Activated naive CD8-positive, alpha-beta T cell treated with anti-CD3 and anti-CD28 coated beads, Interleukin-2, amount 50 U/mL, for 16 hours (primary cell): ENCODE measurements around the gene CDH10.

Experiments used
- DNase-seq: peaks from one replicate; pipeline ENCODE4 v3.0.0-alpha.2; 2020; ENCODE audit warnings: low read depth, low spot score

Gene CDH10

DNA sequence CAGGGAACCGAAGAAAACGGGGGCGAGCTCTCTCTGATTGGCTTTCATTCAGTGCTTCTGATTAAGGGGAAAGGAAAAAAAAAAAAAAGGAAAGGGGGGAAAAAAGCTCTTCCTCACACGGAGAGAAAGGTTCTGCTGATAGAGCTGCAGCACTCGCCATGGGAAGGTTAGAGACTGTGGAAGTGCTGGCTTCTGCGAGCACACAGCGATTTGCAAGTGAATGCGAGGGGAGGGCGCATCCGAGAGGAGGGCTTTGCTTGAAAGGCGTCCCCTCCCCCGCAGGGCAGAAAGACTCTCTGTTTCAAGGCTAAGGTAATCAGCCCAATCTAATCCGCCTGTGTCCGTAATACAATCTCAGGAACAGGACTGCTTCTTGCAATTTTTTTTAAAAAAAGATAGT lies at the start of gene CDH10:
Gene CDH10, minus strand, starts transcription at position 218 of the 400 bp plus-strand sequence. CDS start 51,488 bp downstream, outside the sequence.
- no peak for DNase-seq

GRCh38 chr5:24693609-24694008 lies 48.8 kb upstream of the CDH10 start:
- no peak for DNase-seq

GRCh38 chr5:24691074-24691473 lies 46.3 kb upstream of the CDH10 start:
- no peak for DNase-seq

DNA sequence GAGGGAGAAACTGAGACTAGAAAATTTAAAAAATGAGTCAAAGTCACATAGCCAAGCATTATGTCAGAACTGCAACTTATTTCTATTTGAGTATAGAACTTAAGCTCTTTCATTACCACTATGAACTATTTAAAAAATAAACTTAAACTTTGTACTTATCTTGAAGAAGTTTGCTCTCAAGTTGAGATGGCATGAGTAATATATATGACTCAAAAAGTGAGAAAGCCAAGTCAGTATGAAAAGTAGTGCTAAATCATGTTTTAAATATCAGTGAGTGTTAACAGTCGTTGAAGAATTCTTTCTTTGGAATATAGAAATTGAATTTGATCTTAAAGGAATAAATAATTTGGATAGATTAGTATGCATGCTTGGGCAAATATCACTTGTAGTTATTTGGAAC lies 36.3 kb upstream of the CDH10 start:
- DNase-seq: no peak

DNA sequence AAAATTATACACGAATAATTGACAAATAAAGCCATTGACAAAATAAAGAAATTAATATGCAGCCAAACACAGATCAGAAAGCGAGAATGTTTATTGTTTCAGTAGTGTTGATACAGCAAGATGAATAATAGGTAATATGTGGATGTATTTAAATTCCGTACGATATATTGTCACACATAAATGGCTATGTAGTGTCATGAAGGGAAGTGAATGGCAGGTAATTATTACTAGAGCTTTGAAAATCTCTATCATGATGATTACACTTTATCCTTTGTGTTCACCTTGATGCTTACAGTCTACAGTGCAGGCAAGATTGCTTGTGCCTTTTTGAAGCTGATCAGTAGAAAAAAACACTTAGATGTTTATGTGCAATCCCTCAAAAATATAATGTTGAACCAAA lies 23.3 kb upstream of the CDH10 start:
- no peak for DNase-seq

- no peak for DNase-seq
These were observed 4.8 kb upstream of the CDH10 start for GRCh38 chr5:24649531-24649930.

DNA sequence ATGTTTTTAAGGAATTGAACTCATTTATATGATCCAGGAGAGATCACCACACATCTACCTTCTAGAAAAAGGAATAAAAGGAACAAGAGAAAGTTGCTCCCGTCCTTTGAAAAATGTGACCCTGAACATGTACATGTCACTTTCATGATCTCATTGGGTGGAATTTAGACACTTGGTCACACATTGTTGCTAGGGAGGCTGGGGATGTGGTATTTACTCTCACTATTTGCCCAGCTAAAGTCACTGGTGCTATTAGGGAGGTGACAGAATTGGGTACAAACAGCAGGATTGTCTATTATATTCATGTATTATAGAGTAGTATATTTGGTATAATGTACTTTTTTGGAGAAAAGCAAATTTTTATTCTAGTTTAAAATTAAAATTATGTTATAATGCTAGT lies 2.1 kb upstream of the CDH10 start:
- DNase-seq: no peak

DNA sequence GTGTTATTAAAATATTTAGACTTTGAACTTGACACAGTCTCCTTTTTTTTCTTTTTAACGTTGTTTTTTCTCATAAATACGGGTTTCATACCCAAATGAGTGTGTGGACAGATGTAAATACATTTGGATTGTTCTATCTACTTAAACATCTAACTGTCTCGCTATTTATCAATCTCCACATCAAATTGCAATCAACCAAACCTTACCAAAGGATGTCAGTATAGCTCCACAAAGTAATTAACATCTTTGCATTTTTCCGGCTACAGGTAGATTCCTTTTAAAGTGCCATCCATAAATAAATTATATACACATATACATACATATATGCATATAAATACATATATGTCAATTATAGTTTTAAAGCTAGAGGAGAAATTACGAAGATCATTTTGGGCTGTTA lies 705 bp upstream of the CDH10 start:
- DNase-seq: no peak

DNA sequence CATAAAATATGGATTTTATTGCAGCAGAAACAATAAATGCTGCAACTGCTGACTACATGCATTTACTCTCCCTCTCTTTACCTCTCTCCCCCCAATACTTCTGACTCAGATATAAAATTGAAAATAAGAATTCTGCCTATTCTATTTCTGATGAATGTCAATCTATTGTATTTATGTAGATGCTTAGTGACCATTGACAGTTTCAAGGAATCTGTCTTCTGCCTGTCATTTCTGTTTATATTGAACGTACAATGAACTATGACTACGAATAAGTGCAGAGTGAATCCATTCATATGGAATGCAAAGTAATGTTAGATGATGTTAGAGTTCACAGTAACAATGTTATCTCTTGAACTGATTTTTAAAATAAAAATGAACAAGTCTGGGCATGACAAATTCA lies 898 bp downstream of the CDH10 start:
- DNase-seq: no peak

GRCh38 chr5:24643156-24643555 lies 1.6 kb downstream of the CDH10 start:
- DNase-seq: no peak

DNA sequence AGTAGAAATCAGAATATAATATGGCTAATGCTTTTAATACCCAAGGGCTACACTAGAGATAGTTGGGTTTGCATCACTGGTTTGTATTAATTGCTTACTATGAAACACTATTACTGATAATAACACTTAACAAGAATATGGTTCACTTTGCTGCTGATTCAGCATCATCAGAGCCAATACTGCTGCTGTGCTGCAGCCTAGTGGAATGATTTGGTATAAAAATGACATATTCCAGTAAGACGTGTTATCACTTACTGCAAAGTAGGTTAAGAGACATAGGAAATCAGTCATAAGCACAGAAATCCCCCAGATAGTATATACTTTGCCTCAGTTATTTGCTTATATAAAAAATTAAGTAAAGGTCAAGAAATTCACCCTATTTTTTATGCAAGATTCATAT lies 2.8 kb downstream of the CDH10 start:
- DNase-seq: no peak

- no peak for DNase-seq
These were observed 9.6 kb downstream of the CDH10 start for GRCh38 chr5:24635209-24635608.

GRCh38 chr5:24633715-24634325 lies 11.0 kb downstream of the CDH10 start:
- no peak for DNase-seq

DNA sequence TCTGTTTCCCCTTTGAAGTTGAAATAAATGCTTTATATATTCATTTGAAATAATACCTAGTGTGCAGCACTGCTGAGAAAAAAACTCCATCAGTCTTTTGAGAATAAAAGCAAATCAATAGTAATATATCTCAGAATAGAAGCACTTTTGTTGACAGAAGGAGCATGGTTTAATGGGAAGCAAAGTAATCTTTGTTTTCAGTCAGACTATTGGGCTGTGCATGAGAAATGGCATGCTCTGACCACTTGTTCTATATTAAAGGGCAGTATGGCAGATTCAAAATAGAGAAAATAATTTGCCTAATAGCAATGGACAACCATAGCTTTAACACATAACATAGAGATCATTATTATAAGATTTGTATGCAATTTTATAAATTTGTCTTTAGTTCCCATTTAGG lies 12.4 kb downstream of the CDH10 start:
- no peak for DNase-seq

- no peak for DNase-seq
These were observed 13.9 kb downstream of the CDH10 start for GRCh38 chr5:24630918-24631317.

DNA sequence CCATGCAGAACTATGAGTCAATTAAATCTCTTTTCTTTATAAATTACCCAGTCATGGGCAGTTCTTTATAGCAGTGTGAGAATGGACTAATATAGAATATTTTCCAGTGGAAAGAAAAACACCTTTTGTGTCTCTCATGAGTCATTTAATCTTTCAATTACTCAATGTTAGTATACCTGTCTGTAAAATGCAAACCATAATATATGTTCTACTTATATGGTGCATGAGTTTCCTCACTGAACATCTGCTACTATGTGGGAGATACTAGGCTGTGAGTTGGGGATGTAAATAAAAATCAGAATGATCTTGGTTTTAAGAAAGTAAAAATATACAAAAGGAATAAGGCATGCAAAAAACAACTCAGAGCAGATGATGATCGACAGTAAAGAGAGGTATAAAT lies 15.0 kb downstream of the CDH10 start:
- DNase-seq: no peak

DNA sequence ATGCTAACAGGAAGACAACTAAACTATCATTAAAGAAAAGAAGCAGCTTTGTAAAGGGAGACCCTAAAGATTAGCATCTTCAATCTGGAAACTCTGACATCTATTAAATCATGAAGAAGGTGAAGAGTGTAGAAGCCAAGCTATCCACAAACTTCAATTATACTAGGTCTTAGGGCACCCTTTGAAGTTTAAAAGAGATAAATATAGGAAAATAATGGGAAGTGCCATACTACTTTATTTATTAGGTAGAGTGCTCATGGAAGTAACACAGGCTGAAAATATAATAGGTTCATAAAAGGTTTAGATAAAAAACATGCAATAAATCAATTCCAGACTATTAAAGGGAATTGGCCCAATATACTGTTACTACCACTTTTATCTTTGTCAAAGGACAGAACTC lies 19.9 kb downstream of the CDH10 start:
- DNase-seq: no peak

GRCh38 chr5:24623624-24624023 lies 21.2 kb downstream of the CDH10 start:
- DNase-seq: no peak

GRCh38 chr5:24623031-24623430 lies 21.7 kb downstream of the CDH10 start:
- no peak for DNase-seq

DNA sequence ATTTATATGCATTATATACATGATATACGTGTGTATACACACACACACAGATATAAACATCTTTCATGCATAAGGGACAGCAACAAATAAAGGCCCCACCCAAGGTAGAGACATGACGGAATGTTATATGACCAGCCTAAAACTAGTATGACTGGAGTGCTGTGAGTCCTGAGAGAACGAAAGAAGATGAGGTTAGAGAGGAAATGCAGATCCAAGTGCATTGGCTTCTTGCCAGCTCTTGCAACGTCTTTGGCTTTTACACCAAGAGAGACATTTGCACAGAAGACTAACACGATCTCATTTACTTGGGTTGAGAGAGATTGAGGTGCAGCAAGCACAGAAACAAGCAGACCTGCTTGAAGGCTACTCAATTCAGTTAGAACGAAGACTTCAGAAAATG lies 23.0 kb downstream of the CDH10 start:
- no peak for DNase-seq

GRCh38 chr5:24616566-24616965 lies 28.2 kb downstream of the CDH10 start:
- DNase-seq: no peak

DNA sequence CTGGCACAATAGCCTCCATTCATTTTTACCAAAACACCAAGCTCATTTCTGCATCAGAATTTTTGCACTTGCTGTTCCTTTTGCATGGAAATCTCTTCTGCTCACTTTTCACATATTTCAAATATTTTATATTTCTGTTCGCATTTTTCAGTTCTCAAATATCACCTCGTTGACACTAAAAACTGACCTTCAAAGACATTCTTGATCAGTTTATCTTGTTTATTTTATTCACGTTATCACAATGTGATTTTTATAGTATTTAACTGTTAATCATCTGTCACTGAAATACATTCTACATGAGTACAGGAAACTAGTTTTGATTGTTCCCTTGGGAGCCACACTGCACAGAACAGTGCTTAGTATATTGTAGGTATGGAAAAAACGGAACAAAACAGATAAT lies 29.6 kb downstream of the CDH10 start:
- DNase-seq: no peak

DNA sequence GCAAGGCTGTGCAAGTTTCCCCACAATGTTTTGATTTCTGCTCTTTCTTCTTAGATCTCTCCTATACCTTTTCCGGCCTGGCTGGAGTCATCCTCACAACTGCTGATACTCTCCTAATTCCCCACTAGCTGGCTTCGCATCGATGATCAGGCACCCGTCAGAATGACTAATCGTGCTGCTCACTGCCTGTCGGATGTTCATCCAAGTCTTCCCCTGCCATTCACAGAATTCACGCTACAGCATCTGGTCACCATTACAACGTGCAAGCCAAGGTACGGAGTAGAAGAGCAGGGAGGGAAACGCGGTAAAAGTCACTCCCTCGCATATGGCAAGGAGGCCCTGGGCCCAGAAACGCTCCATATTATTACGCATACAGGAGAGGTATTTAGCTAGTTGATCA lies 35.1 kb downstream of the CDH10 start:
- DNase-seq: no peak

- no peak for DNase-seq
These were observed 37.8 kb downstream of the CDH10 start for GRCh38 chr5:24606971-24607370.
